Activated gamma-delta T cell (primary cell): ENCODE data around the gene POU2F1.

Experiments
- DNase-seq: peaks from one replicate; lab custom pipeline; 2025; lab: John Stamatoyannopoulos, UW

POU2F1 gene

GRCh38 chr1:167367705-167368104 is 147.0 kb downstream of the POU2F1 start:
- no peak for DNase-seq

- no peak for DNase-seq
These were observed 148.5 kb downstream of the POU2F1 start for GRCh38 chr1:167369175-167369574.

GRCh38 chr1:167369933-167370332 is 149.2 kb downstream of the POU2F1 start:
- DNase-seq = no peak

- DNase-seq = no peak
These were observed 150.3 kb downstream of the POU2F1 start for GRCh38 chr1:167371030-167371429.

GRCh38 chr1:167373398-167373797 is 152.7 kb downstream of the POU2F1 start:
- no peak for DNase-seq

GRCh38 chr1:167373986-167374385 is 153.3 kb downstream of the POU2F1 start:
- DNase-seq = no peak

GRCh38 chr1:167375949-167376348 is 155.3 kb downstream of the POU2F1 start:
- DNase-seq = no peak

GRCh38 chr1:167387251-167387910 is 166.7 kb downstream of the POU2F1 start:
- no peak for DNase-seq

GRCh38 chr1:167388976-167389375 is 168.3 kb downstream of the POU2F1 start:
- DNase-seq = no peak

GRCh38 chr1:167392200-167392696 is 171.6 kb downstream of the POU2F1 start:
- no peak for DNase-seq

GRCh38 chr1:167400359-167400953 is 179.8 kb downstream of the POU2F1 start:
- no peak for DNase-seq

- no peak for DNase-seq
These were observed 180.7 kb downstream of the POU2F1 start for GRCh38 chr1:167401260-167401873.

GRCh38 chr1:167404161-167404888 is 183.6 kb downstream of the POU2F1 start:
- DNase-seq = no peak

GRCh38 chr1:167404908-167405307 is 184.2 kb downstream of the POU2F1 start:
- DNase-seq = no peak

- DNase-seq = no peak
These were observed 187.7 kb downstream of the POU2F1 start for GRCh38 chr1:167408355-167408754.

GRCh38 chr1:167409183-167409582 is 188.5 kb downstream of the POU2F1 start:
- DNase-seq = no peak

GRCh38 chr1:167412072-167412471 is 191.4 kb downstream of the POU2F1 start:
- DNase-seq = no peak

GRCh38 chr1:167412920-167413319 is 192.2 kb downstream of the POU2F1 start:
- DNase-seq = no peak

- DNase-seq = no peak
These were observed 192.6 kb downstream of the POU2F1 start for GRCh38 chr1:167413328-167413727.

- DNase-seq = no peak
These were observed 195.8 kb downstream of the POU2F1 start for GRCh38 chr1:167416506-167416905.

GRCh38 chr1:167418391-167418790 is 197.7 kb downstream of the POU2F1 start:
- no peak for DNase-seq

- no peak for DNase-seq
These were observed 198.6 kb downstream of the POU2F1 start for GRCh38 chr1:167419245-167419644.

- DNase-seq = no peak
These were observed 199.8 kb downstream of the POU2F1 start for GRCh38 chr1:167420510-167420909.
